OCI-M1 (cell line): ENCODE results near the gene SERINC5.
"Not testable (repeated sequence)": the region's sequence is repeated elsewhere in the genome, so short reads cannot be mapped to it uniquely, and the experiment has no call there.

Source experiments
- DNase-seq: peaks from one replicate; lab custom pipeline; 2025; lab: John Stamatoyannopoulos, UW

Gene SERINC5

DNA sequence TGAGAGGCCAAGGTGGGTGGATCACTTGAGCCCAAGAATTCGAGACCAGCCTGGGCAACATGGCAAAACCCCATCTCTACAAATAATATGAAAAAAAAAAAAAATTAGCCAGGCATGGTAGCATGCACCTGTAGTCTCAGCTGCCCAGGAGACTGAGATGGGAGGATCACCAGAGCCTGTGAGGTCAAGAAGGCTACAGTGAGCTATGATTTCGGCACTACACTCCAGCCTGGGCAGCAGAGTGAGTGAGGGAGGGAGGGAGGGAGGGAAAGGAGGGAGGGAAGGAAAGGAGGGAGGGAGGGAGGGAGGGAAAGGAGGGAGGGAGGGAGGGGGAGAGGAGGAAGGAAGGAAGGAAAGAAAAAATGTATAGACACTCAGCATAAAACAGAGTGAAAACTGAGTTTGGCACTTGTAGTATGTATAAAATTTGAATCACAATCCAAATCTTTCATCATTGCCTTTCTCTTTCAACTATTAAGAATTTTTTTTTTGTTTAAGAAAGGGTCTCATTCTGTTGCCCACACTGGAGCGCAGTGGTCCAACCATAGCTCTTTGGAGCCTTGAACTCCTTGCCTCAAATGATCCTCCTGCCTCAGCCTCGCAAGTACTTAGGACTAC, 27.8 kb downstream of the SERINC5 start:
- no peak for DNase-seq

DNA sequence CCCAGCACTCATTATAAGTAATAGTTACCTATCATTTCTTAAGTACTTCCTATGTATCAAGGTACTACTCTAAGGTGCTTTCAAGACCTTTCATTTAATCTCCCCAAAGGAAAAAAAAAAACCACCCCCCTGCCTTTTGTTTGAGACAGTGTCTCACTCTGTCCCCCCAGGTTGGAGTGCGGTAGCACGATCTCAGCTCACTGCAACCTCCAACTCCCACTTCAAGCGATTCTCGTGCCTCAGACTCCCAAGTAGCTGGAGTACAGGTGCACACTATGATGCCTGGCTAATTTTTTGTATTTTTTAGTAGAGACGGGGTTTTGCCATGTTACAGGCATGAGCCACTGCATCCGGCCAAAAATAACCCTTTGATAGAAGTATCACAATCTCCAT, 29.9 kb downstream of the SERINC5 start:
- DNase-seq = no peak

DNA sequence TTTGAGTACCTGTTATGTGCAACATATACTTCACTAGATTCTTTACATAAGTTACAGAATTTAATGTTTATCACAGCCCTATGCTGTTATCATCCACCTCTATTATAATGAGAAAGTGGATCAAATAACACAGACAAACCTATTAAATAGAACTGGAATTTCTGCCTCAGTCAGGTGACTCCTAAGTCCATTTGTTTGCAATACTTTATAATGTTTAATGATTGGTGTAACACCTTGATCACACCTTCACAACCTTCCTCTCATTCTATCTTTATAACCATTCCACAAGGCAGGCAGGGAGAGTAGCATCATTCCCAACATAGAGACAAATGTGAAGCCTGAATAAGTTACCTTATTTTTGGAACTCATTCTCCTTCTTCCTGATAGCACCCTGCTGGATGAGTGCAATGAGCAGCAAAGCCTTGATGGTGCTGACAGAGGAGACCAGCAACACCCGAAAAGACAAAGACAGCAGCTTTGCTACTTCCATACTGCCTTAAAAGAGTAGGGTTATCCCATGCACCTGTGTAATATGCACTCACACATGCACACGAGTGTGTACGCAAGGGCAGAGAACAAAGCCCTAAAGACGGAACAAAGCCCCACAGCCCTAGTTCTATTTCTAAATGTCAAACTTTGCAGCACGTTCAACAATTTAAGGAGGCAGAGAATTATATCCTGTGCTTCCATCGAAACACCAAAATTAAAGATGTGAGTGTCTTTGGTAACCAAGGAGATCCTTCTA, 30.5 kb downstream of the SERINC5 start:
- DNase-seq = no peak

DNA sequence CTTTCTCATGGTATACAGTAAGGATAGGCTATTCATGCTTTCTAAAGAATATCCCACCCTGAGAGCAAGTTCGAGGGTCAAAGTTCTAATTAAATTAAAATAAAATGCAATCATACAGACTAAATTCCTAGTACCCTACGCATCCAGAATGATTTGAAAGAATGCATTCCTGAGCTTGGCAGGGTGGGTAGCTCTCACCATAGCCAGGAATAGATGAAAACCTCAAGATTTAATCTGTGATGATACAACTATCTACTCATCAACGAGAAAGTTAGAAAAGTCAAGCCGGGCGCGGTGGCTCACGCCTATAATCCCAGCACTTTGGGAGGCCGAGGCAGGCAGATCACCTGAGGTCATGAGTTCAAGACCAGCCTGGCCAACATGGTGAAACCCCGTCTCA, 32.3 kb downstream of the SERINC5 start:
- DNase-seq = no peak

DNA sequence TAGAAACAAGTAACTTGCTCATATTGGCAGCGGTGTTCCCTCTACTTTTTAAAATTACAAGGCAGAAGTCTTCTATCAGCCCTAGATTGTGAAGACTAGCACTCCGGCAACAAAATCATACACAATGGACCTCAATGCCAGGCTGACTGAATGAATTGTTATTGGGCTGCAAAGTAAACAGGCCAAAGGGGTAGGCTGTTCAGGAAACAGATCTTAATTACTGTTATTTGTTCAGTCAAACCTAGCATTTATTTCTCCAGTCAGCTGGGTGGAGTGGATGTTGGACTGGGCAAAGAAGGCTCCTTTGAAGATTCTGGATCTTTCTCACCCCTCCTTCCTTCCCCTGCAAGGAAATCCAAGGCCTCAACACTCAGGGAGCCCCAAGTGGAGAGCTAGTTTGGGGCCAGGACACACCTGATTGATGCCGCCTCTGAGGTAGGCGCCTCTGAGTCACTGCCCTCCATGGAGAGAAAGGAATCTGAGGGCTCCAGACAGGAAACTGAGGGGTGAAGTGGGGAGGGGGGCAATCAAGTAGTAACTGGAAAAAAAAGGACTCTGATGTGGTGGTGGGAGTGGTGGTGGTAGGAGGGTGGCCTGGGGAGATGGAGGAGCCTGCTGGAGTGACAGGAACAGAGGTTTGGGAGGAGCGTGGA, 35.5 kb downstream of the SERINC5 start:
- no peak for DNase-seq

DNA sequence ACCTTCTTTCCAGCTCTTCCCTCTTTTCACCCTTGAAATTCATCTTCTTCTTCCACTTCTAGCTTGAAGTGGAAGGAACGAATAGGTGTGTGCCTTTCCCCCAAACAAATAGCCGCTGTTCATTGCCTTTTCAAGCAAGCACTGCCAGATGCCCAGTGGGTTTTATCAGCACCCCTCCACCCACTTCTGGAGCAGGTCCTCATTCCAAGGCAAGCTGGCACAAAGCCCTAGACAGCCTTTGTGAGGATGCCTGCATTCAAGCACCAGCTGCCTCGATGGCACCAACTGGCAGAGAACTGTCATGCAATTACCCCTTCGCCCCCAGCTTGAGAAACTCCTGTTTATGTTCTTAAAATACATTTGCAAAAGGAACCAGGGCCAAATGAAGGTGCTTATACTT, 36.5 kb downstream of the SERINC5 start:
- no peak for DNase-seq

DNA sequence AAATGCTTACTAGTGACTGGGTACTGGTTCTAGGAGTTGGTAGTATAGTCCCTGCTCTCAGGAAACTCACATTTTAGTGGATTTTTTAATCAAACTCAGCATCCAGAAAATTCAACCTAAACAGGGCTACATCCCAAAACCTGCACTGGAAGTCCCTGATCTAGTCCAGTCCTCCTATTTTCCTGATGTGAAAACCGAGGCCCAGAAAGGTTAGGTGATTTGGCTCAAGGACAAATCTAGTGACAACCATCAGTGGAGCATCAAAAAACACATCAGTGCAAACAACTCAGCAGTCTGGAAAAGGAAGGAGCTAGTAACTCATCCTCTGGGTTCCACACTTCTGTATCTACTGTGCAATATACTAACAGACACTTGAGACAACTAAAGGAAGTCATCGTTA, 38.2 kb downstream of the SERINC5 start:
- DNase-seq = no peak

DNA sequence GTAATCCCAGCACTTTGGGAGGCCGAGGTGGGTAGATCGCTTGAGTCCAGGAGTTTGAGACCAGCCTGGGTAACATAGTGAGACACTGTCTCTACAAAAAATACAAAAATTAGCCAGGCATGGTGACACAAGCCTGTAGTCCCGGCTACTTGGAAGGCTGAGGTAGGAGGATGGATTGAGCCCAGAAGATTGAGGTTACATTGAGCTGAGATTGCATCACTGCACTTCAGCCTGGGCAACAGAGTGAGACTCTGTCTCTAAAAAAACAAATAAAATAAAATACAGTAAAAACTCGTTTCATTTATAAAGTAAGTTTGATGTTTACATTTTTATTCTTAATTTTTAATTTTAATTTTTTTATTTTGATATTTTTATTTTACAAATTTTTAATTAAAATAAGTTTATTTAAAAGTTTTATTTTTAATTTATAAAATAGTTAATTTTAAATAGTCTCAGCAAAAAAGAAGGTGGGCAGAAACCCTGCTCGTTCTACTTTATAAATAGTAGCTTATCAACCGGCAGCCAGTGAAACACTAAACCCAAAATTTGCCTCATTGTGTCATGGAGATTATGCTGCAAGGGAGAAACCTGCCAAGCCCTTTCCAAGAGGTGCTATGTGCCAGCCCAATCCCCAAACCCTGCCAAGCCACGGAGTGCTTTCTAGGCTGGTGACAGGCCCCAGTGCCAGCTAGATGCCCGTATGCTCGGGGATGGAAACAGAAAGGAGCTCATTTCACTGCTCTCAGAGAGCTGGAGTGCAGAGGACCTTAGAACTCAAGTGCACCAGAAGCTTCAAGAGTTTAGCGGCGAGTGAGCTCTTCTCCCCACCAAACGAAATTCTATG, 38.9 kb downstream of the SERINC5 start:
- DNase-seq = peak; percentile 19

DNA sequence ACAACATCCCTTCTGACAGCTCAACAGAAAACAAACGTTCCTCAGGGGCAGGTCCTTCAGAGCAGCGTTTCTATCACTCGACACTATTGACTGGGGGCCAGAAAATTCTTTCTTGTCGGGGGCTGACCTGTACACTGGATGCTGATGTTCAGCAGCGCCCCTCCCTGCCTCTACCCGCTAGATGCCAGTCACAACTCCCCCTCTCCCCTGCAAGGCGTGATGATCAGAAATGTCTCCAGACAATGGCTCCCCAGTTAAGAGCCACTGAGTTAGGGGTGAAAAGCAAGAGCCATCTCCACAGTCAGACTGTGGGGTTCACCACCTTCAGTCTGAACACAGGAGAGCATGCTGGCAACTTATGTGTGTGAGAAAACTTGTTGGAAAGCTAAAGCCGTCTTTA, 39.8 kb downstream of the SERINC5 start:
- DNase-seq = no peak

DNA sequence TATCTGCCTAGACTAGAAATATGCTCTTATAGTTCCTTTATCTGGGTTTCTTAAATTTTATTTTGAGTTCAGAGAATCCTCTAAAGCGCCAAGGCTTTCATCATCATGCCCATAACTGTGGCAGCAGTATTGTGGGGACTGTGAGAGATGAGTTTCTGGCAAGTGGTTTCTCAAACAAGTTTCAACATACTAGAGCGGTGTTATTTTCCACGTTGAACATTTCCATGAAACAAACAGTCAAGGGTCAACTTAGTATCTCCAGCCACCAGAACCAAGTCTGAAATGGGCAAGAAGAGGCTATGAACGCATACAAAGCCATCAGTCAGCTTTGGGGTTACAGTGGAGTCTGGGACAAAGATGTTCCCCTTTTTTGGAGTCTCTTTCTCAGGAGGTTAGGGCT, 40.3 kb downstream of the SERINC5 start:
- DNase-seq = no peak

DNA sequence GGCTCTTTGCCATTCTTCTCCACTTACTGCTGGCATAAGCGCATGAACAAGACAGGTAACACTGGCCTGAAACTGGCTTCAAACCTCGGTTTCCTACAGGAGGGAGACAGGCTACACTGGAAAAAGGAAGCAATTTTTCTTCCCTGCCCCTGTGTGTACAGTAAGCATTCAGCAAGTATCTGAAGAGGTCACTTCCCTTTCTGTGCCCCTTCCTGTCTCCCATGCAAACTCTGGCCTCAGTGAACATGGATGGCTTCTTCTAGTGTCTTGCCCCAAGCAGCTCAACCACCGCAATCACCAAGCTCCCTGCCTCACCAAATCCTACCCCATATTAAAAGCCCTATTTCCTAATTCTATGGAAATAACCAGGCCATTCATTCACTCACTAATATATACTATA, 42.4 kb downstream of the SERINC5 start:
- peak; percentile 12 for DNase-seq

DNA sequence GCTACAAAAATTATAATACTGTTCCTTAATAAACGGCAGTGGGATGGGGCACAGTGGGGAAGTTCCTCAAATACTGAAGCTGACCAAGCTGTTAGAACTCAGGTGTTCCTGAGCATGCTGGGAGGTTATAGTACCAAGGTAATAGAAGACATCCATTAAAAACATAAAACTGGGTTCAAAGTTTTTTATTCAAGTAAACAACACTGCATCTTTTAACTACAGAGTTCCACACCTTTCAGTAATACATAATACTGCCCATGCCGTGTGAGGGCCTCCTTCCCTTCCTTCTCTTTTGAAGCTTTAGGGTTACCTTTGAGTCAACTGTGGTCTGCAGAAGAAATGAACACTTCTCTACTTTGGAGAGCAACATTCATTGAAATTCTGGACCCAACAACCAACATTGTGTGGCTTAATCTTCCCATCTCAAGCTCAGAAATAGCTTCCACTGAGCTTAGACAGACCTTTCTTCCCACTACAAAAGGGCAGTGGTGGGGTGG, 43.6 kb downstream of the SERINC5 start:
- no peak for DNase-seq

DNA sequence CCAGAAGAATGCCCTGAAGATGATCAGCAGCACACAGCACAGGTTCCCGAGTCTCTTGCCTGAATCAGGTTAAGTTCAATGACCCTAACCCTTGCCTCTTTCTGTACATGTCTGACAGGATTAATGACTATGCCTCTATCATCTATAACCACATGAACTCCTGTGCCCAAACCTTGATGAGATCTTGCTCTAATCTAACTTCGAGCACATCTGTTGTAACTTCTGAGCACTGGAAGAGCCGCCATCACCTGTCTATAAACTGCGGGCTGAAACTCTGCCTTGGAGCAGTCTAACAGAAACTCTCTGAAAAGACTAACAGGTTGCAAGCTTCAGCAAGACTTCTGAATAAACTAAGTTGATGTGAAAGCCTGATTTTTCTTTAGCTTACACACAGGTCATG, 44.5 kb downstream of the SERINC5 start:
- no peak for DNase-seq

DNA sequence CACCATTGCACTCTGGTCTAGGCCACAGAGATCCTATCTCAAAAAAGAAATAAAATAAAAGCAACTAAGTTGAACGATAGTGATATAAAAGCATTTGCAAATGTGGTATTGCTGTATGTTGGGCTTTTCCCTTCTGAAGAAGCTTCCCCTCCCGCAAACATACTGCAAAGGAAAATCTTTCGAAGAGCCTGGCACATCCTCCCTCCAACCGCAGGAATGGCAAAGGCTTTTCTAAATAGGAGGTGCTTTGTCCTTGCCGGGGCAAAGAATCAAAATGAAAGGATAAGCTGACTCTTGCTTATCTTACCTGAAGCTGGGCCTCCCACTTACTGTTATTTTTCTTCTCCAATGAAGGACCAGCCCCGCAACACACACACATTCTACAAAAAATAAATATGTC, 45.8 kb downstream of the SERINC5 start:
- DNase-seq = no peak

DNA sequence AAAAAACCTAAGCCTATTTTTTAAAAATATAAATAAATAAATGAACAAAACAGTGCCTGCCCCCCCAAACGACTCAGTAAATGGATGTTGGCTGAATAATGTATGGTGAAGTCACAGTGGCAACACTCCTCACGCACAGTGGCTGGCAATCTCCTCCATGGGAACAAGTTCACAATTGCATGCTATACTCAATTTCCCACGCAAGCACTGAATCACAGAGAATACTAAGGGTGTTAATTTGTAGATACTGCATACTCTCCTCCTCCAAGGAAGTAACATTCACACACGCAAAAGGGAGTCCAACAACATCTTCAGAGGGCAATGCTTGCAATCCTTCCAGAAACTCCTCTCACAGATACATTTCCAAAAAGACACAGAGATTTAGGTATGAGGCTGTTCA, 47.5 kb downstream of the SERINC5 start:
- DNase-seq = no peak

DNA sequence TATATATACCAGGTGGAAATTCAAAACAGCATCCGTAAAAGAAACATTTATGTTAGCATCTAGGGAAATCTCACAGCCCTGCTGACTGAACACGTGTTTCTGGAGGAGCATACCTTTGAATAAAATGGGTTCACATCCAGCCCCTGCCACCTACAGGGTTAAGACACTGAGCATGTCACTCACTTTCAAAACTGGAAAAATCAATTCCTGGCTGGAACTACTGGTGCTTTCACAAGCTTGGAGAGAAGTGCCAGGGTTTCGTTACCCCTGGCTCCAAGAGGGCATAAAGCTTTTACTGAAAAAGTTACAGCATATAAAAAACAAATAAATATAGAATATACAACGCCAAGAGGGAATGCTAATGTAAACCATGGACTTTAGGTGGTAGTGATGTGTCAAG, 48.0 kb downstream of the SERINC5 start:
- no peak for DNase-seq

DNA sequence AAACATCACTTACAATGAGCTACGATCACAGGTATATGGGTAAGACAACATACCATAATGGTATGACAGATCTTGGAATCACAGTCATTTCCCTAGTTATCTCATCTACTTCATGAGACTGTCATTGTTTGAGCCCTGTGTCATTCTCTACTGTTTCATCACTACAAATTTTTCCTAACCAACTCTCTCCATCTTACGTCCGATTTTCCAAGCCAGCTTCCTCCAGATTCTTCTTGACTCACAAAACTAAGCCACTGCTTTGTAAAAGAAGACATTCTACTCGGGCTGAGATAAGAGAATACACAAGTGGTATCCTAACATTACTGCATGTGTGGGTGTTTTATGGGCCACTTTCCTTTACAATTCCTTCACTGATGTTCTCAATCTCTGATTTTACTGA, 49.6 kb downstream of the SERINC5 start:
- DNase-seq = no peak

DNA sequence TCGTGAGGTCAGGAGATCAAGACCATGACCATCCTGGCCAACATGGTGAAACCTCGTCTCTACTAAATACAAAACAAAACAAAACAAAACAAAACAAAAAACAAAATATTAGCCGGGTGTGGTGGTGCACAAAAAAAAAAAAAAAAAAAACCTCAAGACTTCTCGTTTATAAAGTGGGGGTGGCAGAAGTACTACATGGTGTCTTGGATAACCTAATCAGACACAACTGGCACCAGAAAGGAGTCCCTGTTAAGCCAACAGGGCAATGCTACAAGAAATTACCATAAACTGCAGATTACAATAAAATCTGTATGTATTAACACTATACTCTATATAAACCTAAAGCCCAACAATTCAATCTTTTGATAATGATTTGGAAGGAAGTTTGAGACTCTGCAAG, 50.0 kb downstream of the SERINC5 start:
- DNase-seq = no peak

DNA sequence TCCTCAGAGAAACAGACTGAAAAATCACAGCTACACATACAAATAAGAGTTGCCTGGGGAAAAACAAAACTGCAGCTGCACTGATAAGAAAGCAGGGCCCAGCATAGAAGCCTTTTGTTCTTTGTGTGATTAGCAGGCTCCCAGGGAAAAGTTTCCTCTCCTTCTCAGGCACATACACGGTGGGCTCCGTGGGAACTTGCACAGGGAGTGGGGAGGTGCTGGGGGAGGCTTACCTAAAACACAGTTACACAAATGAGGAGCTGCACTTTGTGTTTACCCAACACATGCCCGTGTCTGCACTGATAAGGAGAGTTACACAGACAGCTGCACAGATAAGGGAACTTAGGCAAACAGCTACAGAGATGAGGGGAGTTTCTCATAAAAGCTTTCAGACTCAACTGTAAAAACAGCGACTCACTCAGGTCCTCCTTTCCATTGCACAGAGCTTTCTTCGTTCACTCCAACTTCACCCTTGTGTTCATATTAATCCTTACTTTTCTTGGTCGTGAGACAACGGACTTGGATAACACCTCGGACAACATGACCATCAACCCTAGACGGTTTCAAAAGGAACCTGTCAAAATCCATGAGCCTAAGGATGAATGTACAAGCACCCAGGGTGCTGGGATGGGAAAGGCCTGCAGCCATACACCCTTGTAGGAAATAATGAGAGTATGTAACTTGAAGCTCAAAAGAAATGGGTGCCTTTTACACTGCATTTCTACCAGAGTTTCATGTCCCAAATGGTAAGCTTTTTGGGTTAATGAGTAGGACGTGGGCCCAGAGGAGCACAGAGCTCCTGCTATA, 50.8 kb downstream of the SERINC5 start:
- DNase-seq = peak; percentile 92

DNA sequence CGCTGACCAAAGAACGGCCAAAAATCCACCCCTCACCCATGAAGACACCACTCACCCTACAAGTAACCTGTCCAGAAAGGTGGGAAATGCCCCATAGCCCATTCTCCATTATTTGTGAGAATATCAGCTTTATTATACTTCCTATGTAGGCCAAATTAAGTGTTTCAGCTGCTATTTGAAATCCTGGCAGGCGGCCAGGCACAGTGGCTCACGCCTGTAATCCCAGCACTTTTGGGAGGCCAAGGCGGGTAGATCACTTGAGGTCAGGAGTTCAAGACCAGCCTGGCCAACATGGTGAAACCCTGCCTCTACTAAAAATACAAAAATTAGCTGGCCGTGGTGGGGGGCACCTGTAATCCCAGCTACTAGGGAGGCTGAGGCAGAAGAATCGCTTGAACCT, 54.1 kb downstream of the SERINC5 start:
- not testable (repeated sequence) for DNase-seq

DNA sequence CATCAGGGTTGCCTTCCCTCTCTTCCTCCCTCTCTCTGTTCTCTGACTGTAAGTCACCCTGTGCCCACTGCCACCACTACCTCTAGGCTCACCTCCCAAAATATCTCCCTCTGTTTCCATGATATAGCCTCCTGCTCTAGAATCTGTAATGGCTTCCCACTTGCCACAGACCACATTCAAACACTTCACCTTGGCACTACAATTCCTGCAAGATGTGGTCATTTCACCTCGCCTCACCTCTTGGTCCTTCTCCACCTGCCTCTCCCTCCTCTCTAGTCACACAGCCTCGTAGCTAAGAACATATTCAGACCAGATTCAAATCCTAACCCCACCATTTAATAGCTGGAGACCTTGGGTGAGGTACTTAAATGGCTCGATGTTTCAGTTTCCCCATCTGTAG, 56.9 kb downstream of the SERINC5 start:
- DNase-seq = no peak

DNA sequence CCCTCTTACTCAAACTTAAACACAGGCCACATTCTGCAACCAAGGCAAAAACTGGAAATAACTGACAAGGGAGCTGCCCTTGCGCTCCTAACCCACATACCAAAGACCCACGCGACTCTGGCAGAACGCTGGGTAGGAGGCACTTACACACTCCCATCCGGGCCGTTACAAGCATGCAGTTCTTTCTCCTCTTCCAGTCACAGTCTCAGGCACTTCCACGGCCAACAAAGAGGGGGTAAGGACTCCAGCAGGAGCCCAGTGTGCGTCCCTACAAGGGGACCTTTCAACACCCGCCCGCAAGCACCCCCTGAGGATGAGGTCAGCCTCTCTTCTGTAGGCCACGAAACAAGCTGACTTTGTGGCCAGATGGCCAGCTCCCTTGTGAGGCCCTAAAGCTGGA, 57.4 kb downstream of the SERINC5 start:
- DNase-seq = no peak
